C4-2B (cell line): Measurements from ENCODE around the gene TMEM131L.

Experiments
- ZFX ChIP-seq: fragments of 450-650 bp; IDR thresholded peaks from 2 replicates; pipeline ENCODE4 v1.6.1; 2017
- TF ChIP-seq, protein P1 (sequence below): fragments of 450-650 bp; conservative IDR thresholded peaks from 2 replicates; pipeline ENCODE4 v1.5.1; 2017; ENCODE audit warnings: mild to moderate bottlenecking

DNA sequence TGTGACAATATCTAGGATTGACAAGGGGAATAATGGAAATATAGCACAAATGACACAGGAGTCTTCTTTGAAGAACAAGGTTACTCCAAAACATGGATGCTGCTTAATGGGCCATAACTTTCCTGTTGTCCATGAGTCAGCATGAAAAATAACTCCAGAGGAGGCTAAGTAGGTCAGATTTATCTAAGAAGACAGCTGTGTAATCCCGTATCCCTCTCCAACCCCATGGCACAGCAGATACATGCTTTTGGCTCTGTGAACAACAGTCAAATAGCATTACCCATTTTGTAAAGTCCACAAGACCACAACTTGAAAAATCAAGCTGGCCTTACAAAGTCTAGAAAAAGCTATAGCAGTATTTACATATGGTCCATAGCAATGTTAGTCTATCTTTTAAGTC lies 2.1 kb upstream of the TMEM131L start:
- TF ChIP-seq, protein P1, sequence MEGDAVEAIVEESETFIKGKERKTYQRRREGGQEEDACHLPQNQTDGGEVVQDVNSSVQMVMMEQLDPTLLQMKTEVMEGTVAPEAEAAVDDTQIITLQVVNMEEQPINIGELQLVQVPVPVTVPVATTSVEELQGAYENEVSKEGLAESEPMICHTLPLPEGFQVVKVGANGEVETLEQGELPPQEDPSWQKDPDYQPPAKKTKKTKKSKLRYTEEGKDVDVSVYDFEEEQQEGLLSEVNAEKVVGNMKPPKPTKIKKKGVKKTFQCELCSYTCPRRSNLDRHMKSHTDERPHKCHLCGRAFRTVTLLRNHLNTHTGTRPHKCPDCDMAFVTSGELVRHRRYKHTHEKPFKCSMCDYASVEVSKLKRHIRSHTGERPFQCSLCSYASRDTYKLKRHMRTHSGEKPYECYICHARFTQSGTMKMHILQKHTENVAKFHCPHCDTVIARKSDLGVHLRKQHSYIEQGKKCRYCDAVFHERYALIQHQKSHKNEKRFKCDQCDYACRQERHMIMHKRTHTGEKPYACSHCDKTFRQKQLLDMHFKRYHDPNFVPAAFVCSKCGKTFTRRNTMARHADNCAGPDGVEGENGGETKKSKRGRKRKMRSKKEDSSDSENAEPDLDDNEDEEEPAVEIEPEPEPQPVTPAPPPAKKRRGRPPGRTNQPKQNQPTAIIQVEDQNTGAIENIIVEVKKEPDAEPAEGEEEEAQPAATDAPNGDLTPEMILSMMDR = no peak
- TF ChIP-seq ZFX = no peak
